DMS79 treated with DMSO at 0.1 percent for 48 hours (cell line): Measurements from ENCODE around the gene TMCC2.

Experiments
- DNase-seq: peaks from one replicate; lab custom pipeline; 2025; lab: John Stamatoyannopoulos, UW

Gene TMCC2

DNA sequence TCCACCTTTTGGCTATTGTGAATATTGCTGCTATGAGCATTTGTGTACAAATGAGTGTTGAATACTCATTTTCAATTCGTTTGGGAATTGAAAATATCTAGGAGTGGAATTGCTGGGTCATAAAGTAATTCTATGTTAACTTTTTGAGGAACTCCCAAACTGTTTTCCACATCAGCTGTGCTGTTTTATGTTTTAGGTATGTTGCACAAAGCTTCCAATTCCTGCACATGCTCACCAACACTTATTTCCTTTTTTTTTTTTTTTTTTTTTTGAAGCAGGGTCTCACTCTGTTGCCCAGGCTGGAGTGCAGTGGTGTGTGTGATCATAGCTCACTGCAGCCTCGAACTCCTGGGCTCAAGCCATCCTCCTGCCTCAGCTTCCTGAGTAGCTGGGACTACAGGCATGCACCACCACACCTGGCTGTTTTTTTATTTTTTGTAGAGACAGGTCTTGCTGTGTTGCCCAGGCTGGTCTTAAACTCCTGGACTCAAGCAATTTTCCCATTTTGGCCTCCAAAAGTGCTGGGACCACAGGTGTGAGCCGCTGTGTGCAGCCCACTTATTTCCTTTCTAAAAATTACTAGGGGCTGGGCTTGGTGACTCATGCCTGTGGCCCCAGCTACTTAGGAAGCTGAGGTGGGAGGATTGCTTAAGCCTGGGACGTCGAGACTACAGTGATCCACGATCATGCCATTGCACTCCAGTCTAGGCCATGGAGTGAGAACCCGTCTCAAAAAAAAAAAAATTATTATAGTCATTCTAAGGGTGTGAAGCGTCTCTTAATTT, 33.4 kb downstream of the TMCC2 start:
- DNase-seq = no peak

DNA sequence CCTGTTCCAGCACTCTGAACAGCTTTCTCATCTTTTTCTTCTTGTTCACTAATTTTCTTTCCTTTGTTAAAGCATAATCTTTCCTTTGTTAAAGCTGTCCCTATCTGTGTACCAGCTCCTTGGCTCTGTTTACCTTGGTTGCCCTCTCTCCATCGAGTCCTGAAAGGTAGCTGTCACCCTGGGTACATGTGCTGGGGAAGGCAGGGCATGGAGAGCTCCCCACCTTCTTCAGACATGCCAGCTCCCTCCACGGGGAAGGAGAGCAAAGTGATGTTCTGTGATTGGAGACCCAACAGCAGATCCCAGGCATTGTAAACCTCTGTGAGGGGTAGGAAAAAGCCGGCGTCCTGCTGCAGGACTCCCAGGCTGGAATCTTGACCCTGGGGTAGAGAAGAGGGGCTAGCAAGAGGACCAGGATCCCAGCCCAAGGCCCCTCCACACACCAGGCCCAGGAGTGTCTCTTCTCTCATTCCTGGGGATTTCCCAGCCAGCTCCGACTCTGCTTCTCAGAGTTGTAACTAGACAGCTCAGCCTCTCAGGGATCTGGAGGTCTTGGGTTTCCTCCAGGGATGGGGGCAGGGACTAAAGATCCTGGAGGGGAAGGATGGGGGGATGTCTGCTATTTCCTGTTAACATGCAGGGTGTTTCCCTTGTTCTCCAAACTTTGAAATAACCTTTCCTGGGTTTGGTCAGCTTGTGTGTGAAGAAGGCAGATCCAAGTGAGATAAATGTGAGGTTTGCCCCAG, 34.4 kb downstream of the TMCC2 start:
- DNase-seq = no peak

DNA sequence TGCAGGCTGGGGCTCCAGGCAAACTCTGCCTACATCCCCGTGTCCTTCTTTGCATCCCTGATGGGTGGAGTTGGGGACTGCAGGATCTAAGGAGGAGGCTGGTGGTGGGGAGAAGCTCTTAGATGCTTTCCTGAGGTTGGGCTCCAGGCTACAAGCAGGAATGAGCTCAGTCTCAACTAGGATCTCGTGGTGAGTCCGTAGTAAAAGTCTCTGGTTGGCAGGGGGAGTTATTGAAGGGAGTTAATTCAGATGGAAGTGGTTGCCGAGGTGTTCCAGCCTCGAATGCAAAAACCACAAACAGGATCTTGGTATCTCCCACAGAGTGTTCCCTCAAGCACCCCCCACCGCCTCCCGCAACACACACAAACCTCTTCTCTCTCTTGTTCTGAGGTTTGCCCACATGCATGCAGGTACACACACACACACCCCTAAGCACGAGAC, 35.0 kb downstream of the TMCC2 start:
- DNase-seq = no peak

DNA sequence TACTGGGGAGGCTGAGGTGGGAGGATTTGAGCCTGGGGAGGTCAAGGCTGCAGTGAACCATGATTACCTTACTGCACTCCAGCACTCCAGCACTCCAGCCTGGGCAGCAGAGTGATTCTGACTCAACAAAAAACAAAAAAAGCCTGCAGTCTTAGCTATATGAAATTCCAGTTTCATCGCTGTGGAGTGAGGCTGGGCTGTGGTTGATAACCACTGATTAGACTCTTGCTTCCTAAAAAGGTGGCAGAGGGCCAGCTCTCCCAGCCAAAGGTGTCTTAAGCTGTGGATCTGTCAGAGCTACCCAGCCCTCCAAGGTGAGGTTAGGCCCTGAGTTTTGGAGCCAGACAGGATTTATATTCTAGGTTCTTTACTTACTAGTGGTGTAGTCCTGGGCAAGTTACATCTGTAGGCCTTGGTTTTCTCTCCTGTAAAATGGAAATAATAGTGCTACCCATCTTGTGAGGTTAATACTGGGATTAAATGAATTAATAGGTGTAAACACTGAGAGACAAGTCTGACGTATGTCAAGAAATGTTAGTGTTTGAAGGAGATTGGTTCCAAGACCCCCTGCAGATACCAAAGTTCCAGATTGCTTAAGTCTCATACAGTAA, 35.9 kb downstream of the TMCC2 start:
- no peak for DNase-seq

DNA sequence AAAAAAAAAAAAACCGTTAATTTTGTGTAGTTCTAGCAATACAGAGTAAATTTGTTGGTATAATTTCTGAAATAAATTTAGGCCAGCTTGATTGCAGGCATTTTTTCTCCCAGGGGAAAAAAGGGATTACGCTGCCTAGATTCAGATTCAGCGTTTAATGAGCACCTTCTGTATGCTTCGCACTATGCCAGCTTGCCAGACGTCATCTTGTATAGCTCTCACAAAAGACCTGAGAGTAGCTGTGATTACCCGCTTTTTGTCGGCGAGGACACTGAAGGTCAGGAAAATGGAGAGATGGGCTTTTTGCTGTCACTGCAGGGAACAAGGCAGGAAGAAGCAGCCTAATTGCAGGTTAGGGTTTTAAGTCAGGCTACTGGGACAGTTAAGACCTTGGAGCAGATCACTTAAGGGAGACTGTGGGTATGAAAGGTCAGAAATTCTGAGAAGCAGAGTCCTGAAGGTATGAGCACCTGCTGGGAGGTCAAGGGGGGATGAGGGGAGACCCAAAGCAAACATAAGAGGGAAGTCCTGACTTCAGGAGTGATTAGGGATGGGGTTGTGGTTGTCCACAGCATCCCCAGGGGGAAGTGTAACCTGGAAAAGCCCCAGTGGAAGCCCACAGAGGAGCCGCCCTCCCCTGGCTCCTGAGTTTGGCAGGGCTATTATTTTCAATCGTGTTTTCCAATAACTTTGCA, 39.0 kb downstream of the TMCC2 start:
- no peak for DNase-seq

DNA sequence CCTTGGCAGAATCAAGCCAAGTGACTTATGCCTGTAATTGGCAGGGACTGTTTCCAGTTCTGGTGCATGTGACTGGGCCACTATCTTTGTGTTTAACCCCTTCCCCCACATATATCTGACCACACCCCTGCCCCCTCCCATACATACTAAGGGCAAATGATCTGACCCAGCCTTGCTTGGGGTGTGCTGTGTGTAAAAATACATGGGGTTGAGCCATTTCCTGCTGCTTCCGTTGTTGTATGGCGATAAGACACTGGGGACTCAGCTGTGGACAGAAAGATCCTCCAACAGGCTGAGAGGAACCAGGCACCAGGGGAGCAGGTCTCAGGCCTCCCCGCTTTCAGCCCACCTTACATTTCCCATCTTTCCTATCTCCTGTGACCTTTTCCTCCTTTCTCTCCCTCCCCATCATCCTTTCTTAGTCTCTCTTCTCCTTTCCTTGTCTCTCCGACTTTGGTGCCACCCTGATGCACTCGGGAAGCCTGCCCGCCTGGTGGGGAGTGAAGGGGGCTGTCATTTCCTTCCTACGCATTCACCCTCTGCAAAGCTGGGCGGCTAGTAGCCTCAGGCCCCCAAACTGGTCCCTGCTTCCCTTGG, 39.7 kb downstream of the TMCC2 start:
- no peak for DNase-seq

DNA sequence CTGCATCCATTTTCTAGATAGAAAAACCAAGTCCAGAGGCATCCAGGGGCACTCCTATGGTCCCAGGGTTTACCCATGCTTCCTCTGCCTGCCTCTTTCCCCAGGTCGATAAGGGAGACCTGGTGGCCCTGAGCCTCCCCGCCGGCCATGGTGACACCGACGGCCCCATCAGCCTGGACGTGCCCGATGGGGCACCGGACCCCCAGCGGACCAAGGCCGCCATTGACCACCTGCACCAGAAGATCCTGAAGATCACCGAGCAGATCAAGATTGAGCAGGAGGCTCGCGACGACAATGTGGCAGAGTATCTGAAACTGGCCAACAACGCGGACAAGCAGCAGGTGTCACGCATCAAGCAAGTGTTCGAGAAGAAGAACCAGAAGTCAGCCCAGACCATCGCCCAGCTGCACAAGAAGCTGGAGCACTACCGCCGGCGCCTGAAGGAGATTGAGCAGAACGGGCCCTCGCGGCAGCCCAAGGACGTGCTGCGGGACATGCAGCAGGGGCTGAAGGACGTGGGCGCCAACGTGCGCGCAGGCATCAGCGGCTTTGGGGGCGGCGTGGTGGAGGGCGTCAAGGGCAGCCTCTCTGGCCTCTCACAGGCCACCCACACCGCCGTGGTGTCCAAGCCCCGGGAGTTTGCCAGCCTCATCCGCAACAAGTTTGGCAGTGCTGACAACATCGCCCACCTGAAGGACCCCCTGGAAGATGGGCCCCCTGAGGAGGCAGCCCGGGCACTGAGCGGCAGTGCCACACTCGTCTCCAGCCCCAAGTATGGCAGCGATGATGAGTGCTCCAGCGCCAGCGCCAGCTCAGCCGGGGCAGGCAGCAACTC, 41.3 kb downstream of the TMCC2 start:
- no peak for DNase-seq

DNA sequence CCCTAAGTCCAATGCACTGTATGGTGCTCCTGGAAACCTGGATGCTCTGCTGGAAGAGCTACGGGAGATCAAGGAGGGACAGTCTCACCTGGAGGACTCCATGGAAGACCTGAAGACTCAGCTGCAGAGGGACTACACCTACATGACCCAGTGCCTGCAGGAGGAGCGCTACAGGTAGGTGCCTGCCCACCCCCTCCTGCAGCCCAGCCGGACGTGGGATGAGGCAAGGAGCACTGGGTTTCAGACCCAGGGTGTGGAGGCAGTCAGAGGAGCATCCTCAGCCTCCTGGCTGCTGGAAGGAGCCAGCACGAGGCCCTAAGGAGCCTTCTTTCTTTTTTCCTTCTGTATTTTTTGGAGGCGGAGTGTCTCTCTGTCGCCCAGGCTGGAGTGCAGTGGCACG, 42.0 kb downstream of the TMCC2 start:
- no peak for DNase-seq

DNA sequence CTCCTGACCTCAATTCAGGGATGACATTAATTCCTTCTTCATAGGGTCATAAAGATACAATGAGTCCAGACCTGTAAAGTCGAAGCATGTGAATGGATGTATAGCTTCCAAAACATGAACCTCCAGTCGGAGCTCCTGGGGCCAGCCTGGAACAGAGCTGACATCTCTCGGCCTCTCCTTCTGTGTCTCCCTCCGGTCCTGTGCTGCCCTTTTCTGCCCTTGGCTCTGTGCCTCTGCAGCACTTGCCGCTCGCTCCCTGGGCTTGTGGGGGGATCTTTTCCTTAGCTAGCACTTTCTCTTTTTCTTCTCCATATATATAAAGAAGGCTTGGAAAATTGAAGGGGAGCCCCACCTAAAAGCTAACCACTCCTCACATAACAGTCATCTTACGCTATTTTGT, 42.5 kb downstream of the TMCC2 start:
- DNase-seq = no peak

DNA sequence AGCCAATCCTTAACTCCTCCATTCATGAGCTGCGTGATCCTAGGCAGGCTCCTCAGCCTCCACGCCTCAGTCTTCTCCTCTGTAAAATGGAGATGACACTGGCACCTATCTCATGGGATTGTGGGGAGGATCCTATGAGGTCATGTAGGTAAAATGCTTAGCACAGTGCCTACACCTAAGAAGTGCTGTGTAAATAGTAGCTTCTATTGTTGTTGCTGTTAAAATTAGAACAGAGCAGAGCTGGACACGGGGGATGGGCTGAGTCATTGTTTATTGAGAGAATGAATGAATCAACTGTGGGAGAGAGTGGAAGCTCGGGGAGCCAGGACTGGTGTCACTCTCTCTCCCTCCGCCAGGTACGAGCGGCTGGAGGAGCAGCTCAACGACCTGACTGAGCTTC, 43.0 kb downstream of the TMCC2 start:
- DNase-seq = no peak

DNA sequence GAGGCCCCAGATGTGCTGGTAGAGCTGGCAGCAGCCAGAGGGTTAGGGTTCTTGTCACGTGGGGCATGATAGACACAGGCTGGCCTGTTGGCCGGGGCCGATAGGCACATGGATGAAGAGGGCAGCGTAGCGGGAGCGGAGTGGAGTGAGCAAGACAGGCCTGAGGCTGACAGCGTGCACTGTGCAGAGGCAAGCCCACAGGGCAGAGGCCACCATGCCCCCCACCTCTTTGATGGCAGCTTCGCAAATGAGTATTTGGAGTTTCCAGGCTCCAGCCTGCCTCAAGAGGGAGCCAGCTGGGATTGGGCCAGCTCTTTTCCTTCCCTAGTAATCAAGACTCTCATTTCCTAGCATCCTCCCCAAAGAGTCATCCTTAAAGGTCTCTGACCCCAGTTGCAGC, 43.5 kb downstream of the TMCC2 start:
- DNase-seq = no peak

DNA sequence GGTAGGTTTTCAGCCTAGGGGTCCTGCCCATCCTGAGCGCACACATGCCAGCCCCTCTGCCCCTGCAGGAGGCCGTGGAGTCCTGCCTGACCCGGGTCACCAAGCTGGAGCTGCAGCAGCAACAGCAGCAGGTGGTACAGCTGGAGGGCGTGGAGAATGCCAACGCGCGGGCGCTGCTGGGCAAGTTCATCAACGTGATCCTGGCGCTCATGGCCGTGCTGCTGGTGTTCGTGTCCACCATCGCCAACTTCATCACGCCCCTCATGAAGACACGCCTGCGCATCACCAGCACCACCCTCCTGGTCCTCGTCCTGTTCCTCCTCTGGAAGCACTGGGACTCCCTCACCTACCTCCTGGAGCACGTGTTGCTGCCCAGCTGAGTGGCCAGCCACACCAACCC, 44.0 kb downstream of the TMCC2 start:
- no peak for DNase-seq

DNA sequence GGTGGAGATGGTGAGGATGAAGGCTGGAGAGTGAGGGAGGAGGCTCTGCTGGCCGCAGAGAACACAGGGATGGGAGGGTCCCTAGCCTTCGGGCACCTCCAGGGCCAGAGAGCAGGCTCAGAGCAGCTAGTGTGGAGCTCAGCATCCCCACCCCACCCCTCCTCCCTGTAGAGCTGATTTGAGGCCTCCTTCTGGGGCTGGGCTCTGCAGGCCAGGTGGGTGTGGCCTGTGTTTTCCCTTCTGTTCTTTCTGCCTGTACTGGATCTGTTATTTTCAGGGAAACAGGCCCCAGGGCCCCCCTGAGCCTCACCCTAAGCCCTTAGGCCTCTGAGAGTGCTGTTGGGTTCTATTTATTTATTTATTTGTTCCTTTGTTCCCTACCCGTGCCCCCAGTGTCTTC, 44.8 kb downstream of the TMCC2 start:
- DNase-seq = no peak

DNA sequence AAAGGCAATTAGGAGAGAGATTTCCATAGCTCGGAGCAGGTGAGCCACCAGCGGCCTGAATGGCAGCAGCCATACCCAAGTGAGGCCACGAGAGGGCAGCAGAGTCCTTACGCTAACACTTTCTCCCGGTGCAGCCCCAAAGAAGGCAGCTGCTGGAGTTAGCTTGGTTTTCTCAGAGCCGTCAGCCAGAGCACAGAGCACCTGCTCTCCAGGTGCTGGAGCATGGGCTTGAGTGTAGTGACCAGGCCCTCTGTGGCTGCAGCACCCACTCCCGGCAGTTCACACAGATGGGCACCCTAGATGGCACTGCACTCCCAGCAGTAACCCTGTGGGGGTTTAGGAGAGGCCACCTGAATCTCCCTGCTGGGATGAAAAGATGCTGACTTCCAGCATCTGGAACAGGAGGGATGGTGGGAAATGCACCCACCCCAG, 45.8 kb downstream of the TMCC2 start:
- DNase-seq = peak; percentile 89

DNA sequence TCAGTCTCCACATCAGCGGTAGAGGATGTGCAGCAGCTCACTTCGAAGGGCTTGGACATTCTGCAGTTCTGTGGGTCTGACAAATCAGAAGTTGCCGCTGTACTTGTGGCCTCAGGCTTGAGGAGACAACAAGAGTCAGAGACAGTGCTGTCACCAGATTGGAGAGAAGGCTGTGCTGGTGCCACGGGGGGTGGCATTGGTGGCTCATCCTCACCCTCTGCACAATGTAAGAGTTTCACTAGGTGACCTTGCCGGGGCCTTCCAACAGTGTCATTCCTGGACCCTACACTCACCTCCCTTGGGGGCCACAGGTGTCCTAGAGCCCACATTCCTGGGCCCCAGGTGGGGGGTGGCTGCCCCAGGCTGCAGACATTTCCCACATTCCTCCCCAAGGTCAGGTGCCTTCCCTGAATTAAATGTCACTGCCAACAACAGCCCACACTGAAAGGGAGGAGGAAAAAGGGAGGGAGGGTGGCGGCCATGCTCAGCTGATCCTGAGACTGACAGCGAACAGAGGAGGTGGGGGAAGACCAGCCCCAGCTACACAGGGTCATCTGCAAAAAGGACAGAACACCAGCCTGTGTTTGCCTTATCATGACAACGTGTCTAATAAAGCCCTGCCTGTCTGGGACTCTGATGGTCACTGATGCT, 46.4 kb downstream of the TMCC2 start:
- no peak for DNase-seq

DNA sequence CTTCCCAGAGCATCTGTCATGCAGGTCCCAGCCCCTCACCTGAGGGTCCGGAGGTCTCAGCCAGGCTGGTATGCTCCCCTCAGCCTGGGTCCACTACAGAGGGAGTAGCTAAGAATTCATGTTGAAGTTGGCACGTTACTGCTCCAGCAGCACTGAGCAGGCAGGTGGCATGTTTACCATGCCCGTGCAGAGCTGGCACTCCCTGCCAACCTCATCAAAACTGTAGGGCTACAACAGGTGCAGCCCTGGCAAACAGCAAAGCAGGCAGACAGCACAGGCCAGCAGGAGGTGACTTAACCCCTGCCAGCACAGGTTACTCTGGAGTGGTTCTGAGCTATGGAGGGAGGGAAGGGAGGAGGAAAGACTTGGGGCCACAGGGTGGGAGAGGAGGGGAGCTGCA, 47.4 kb downstream of the TMCC2 start:
- peak; percentile 84 for DNase-seq

DNA sequence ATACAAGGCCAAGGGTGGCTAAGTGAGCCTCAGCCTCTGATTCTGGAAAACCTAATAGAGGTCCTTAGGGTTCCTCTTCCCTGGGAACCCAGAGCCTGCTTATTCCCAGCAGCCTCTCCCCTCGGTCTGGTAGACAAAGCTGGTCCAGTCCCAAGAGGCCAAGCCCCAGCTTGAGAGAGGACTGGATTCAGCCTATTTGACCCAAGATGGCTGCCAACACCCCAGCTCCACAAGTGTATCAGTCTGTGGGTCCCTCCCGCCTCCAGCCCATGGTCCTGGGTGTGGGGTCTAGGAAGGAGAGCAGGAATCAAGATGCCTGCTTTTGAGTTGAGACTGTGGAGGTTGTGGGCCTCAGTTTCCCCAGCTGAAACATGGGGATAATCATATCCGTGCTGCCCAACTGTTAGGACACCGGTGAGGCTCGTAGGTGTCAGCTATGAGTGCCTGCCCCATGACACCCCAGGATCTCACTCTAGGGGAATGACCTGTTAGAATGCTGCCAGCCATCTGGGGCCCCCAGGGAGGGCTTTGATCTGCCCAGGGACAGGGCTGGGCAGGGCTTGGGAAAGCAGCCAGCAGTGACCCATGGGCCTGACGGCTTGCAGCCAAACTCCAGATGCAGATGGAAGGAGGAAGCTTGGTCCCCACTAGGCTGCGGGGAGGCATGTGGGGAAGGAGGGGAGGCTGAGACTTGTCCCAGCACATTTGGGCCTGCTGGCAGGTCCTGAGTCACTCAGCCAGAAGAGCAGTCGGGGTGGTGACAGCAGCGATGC, 48.4 kb downstream of the TMCC2 start:
- DNase-seq = no peak

DNA sequence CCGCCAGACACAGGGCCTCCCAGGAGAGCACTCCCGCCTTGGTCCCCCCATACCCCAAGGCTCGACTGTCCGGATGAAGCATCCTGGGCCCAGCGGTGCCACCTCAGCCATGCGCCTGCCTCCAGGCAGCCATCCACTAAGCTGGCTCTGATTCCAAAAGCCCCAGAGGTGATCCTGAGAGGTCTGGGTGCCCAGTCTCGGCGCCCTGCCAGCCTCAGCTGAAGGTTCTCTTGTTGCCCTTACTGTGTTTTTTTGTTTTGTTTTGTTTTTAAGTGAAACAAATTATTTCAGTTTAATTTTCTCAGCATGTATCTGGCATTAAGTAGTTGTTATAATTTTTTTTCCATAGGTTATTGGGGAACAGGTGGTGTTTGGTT, 48.9 kb downstream of the TMCC2 start:
- DNase-seq = no peak

DNA sequence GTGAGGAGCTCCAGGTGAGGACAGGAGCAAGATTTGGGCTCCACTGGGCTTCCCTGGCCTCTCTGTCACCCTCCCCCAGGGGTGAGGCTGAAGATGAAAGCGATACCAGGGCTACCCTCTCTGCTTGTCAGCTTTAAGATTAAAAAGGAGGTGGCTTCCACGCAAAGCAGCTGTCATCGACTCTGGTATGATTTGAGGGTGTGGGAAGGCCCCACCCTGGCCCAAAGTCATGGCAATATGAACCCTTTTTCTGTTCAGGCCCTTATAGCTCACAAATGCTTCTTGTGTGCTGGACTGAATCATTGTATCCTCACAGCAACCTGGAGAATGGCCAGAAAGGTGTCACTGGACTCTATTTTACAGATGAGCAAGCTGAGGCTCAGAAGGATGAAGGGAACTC, 52.2 kb downstream of the TMCC2 start:
- DNase-seq = no peak
